ENCODE data around the gene REV1. TPM values are rescaled to one million over a fixed set of nuclear protein-coding genes. Genes with fewer than 3 reads are reported as not detected.

REV1 gene
- total RNA-seq, 1 experiment from 2014 or later: 34.3 TPM

DNA sequence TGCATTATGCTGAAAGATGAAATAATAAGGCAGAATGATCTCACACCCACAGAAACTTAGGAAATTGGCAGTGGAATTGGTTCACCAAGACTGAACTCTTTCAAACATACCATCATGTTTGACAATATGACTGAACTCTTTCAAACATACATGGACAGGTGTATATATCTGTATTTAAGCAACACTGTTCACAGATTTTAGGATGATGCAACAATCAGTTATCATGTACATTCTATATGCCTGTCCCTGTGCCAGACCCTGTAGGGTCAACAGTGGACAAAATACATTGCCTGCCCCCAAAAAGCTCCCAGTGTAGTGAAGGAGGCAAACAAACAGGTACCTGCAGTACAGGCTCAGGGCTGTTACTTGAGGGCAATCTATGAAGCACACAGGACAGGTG lies 2.9 kb upstream of the REV1 start:
- peaks cover 0 to 15% of the 10 kb centered on the region in 2 experiments; a peak in 3 of 4 replicates for H3K4me1 ChIP-seq (ENCODE audit: control insufficient read depth in 1 of 2, insufficient read depth in 2 of 2, low read length in 2 of 2)
- H3K27ac ChIP-seq (ENCODE audit: low read depth, low read length): no peak overlapping the region
- DNase-seq (ENCODE audit: low read depth, low spot score) (no peak), ATAC-seq (no peak)
- RAD21 ChIA-PET (ENCODE audit: low non-redundant PET in 1 of 2, low total read pairs in 2 of 2, uncharacterized antibody in 2 of 2, unreplicated experiment in 2 of 2): no interaction called here
- no peaks in the 10 kb centered on the region for H3K9me2 ChIP-seq (ENCODE audit: insufficient read depth)
- BruUV-seq (replicated peaks): no TSS peak
- H3K36me3 ChIP-seq (ENCODE audit: control insufficient read depth in 1 of 2, insufficient read depth in 2 of 2, low read length in 2 of 2): no peaks in the 10 kb centered on the region
- CTCF ChIA-PET: no interaction called here
- POLR2A ChIA-PET: no interaction called here
- no peak overlapping the region for H3K4me2 ChIP-seq (ENCODE audit: low read length)
- H2AFZ ChIP-seq (ENCODE audit: low read depth, low read length, poor library complexity, severe bottlenecking): no peak overlapping the region
- peaks cover 15% of the 10 kb centered on the region for H3K79me2 ChIP-seq (ENCODE audit: insufficient read depth, low read length)
- TF ChIP-seq SIN3A (IDR thresholded peaks at IDR 0.05; ENCODE audit: low read depth) (no peak), JUND (IDR thresholded peaks at IDR 0.05) (no peak), POLR2A (IDR thresholded peaks at IDR 0.05; ENCODE audit: borderline replicate concordance, extremely low read depth, insufficient read depth, insufficient read length) (no peak), ZFX (IDR thresholded peaks at IDR 0.05) (no peak), TCF7L2 (IDR thresholded peaks at IDR 0.05; ENCODE audit: borderline replicate concordance, extremely low read depth, insufficient read depth, insufficient read length) (no peak), EZH2 (IDR thresholded peaks at IDR 0.05) (no peak), POLR2AphosphoS5 (IDR thresholded peaks at IDR 0.05; ENCODE audit: low read depth, low read length) (no peak), RAD21 (IDR thresholded peaks at IDR 0.05; ENCODE audit: low read depth) (no peak), SRF (IDR thresholded peaks at IDR 0.05; ENCODE audit: low read depth) (no peak), SP1 (IDR thresholded peaks at IDR 0.05; ENCODE audit: low read depth) (no peak), YY1 (IDR thresholded peaks at IDR 0.05; ENCODE audit: extremely low read depth, insufficient replicate concordance, low read depth, low read length) (no peak), ELF1 (IDR thresholded peaks at IDR 0.05; ENCODE audit: borderline replicate concordance, low read depth) (no peak), EZH2phosphoT487 (IDR thresholded peaks at IDR 0.05; ENCODE audit: borderline replicate concordance) (no peak), FOSL1 (IDR thresholded peaks at IDR 0.05; ENCODE audit: low read depth) (no peak), EGR1 (IDR thresholded peaks at IDR 0.05; ENCODE audit: low read depth) (no peak)
- TF ChIP-seq, protein P1, sequence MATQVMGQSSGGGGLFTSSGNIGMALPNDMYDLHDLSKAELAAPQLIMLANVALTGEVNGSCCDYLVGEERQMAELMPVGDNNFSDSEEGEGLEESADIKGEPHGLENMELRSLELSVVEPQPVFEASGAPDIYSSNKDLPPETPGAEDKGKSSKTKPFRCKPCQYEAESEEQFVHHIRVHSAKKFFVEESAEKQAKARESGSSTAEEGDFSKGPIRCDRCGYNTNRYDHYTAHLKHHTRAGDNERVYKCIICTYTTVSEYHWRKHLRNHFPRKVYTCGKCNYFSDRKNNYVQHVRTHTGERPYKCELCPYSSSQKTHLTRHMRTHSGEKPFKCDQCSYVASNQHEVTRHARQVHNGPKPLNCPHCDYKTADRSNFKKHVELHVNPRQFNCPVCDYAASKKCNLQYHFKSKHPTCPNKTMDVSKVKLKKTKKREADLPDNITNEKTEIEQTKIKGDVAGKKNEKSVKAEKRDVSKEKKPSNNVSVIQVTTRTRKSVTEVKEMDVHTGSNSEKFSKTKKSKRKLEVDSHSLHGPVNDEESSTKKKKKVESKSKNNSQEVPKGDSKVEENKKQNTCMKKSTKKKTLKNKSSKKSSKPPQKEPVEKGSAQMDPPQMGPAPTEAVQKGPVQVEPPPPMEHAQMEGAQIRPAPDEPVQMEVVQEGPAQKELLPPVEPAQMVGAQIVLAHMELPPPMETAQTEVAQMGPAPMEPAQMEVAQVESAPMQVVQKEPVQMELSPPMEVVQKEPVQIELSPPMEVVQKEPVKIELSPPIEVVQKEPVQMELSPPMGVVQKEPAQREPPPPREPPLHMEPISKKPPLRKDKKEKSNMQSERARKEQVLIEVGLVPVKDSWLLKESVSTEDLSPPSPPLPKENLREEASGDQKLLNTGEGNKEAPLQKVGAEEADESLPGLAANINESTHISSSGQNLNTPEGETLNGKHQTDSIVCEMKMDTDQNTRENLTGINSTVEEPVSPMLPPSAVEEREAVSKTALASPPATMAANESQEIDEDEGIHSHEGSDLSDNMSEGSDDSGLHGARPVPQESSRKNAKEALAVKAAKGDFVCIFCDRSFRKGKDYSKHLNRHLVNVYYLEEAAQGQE (IDR thresholded peaks at IDR 0.05; ENCODE audit: low read depth): no peak
- TF ChIP-seq, protein P2, sequence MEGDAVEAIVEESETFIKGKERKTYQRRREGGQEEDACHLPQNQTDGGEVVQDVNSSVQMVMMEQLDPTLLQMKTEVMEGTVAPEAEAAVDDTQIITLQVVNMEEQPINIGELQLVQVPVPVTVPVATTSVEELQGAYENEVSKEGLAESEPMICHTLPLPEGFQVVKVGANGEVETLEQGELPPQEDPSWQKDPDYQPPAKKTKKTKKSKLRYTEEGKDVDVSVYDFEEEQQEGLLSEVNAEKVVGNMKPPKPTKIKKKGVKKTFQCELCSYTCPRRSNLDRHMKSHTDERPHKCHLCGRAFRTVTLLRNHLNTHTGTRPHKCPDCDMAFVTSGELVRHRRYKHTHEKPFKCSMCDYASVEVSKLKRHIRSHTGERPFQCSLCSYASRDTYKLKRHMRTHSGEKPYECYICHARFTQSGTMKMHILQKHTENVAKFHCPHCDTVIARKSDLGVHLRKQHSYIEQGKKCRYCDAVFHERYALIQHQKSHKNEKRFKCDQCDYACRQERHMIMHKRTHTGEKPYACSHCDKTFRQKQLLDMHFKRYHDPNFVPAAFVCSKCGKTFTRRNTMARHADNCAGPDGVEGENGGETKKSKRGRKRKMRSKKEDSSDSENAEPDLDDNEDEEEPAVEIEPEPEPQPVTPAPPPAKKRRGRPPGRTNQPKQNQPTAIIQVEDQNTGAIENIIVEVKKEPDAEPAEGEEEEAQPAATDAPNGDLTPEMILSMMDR (IDR thresholded peaks at IDR 0.05 in 2 of 3, conservative IDR thresholded peaks at IDR 0.05 in 1 of 3; ENCODE audit: borderline replicate concordance in 1 of 3, insufficient read depth in 1 of 3, low read depth in 2 of 3, low read length in 2 of 3): no peak
- TF ChIP-seq, protein P3, sequence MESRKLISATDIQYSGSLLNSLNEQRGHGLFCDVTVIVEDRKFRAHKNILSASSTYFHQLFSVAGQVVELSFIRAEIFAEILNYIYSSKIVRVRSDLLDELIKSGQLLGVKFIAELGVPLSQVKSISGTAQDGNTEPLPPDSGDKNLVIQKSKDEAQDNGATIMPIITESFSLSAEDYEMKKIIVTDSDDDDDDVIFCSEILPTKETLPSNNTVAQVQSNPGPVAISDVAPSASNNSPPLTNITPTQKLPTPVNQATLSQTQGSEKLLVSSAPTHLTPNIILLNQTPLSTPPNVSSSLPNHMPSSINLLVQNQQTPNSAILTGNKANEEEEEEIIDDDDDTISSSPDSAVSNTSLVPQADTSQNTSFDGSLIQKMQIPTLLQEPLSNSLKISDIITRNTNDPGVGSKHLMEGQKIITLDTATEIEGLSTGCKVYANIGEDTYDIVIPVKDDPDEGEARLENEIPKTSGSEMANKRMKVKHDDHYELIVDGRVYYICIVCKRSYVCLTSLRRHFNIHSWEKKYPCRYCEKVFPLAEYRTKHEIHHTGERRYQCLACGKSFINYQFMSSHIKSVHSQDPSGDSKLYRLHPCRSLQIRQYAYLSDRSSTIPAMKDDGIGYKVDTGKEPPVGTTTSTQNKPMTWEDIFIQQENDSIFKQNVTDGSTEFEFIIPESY (IDR thresholded peaks at IDR 0.05; ENCODE audit: extremely low read depth, insufficient replicate concordance, low read length): no peak
- TF ChIP-seq, protein P4, sequence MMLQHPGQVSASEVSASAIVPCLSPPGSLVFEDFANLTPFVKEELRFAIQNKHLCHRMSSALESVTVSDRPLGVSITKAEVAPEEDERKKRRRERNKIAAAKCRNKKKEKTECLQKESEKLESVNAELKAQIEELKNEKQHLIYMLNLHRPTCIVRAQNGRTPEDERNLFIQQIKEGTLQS (IDR thresholded peaks at IDR 0.05): no peak
- TF ChIP-seq, protein P5, sequence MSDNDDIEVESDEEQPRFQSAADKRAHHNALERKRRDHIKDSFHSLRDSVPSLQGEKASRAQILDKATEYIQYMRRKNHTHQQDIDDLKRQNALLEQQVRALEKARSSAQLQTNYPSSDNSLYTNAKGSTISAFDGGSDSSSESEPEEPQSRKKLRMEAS (IDR thresholded peaks at IDR 0.05): no peak
- no peaks in the 10 kb centered on the region for H3K27me3 ChIP-seq (ENCODE audit: insufficient read depth, low read length)
- intact Hi-C loops (cut with micrococcal nuclease): loop anchor here (5.0 to 10.0 kb wide), 2 partner anchors 338 to 405 kb away; partner anchors contain the start of genes LIPT1 and TSGA10
- no peaks in the 10 kb centered on the region for H3K9me3 ChIP-seq (ENCODE audit: control insufficient read depth in 1 of 2, insufficient read depth in 1 of 2, low read depth in 1 of 2, low read length in 2 of 2)
- H3K4me3 ChIP-seq (replicated peaks in 1 of 2; ENCODE audit: low read depth in 1 of 2, low read length in 2 of 2): no peak overlapping the region
- H4K20me1 ChIP-seq (ENCODE audit: insufficient read depth): no peaks in the 10 kb centered on the region
- H3K9ac ChIP-seq (ENCODE audit: low read length): no peak overlapping the region
